WI38 (cell line): ENCODE data around the gene TNRC6A.

Experiments used
- H3K4me3 ChIP-seq: 2 replicates; pipeline ENCODE4 v1.5.1; 2011; ENCODE audit warnings: low read depth, mild to moderate bottlenecking, control low read depth, low read length
- TF ChIP-seq, protein P1 (sequence below): IDR thresholded peaks from 2 replicates; pipeline ENCODE4 v1.5.1; 2012; ENCODE audit warnings: low read depth, mild to moderate bottlenecking, control low read depth, low read length

TNRC6A gene

GRCh38 chr16:24729243-24729950 is at the start of gene TNRC6A:
Gene TNRC6A, plus strand, starts transcription at chr16:24729651. Its CDS starts 191 bp downstream, at chr16:24729842.
- TF ChIP-seq, protein P1, sequence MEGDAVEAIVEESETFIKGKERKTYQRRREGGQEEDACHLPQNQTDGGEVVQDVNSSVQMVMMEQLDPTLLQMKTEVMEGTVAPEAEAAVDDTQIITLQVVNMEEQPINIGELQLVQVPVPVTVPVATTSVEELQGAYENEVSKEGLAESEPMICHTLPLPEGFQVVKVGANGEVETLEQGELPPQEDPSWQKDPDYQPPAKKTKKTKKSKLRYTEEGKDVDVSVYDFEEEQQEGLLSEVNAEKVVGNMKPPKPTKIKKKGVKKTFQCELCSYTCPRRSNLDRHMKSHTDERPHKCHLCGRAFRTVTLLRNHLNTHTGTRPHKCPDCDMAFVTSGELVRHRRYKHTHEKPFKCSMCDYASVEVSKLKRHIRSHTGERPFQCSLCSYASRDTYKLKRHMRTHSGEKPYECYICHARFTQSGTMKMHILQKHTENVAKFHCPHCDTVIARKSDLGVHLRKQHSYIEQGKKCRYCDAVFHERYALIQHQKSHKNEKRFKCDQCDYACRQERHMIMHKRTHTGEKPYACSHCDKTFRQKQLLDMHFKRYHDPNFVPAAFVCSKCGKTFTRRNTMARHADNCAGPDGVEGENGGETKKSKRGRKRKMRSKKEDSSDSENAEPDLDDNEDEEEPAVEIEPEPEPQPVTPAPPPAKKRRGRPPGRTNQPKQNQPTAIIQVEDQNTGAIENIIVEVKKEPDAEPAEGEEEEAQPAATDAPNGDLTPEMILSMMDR = no peak
- H3K4me3 ChIP-seq = peak within 1 kb of the TSS; percentile 88

- TF ChIP-seq, protein P1 = no peak
- H3K4me3 ChIP-seq = no peak overlapping the region
Measured at GRCh38 chr16:24681793-24682192, 47.7 kb upstream of the TNRC6A start.

- H3K4me3 ChIP-seq = no peak overlapping the region
- TF ChIP-seq, protein P1 = no peak
Measured at GRCh38 chr16:24683250-24683649, 46.2 kb upstream of the TNRC6A start.

GRCh38 chr16:24683847-24684493 is 45.5 kb upstream of the TNRC6A start:
- TF ChIP-seq, protein P1 = no peak
- H3K4me3 ChIP-seq = no peak overlapping the region

- H3K4me3 ChIP-seq = peak overlapping the region; percentile 19
- TF ChIP-seq, protein P1 = no peak
Measured at GRCh38 chr16:24685539-24686432, 43.7 kb upstream of the TNRC6A start.

GRCh38 chr16:24686678-24687077 is 42.8 kb upstream of the TNRC6A start:
- TF ChIP-seq, protein P1 = no peak
- H3K4me3 ChIP-seq = no peak overlapping the region; the same call in 1 of the 2 replicates
